Vagina (tissue), 2 donors: Measurements from ENCODE around the gene CHST1.

Experiments
- CTCF ChIP-seq, 3 experiments: fragments of 450-650 bp in 2 of 3; fragments of 200-600 bp in 1 of 3; sonication (generic) in 1 of 3; IDR thresholded peaks; one replicate each; pipeline ENCODE4 v1.5.1; 2017 to 2019; ENCODE audit warnings: antibody characterized with exemption in 3 of 3, mild to moderate bottlenecking in 2 of 3, moderate library complexity in 2 of 3
- POLR2A ChIP-seq, 2 donors: fragments of 450-650 bp; IDR thresholded peaks; one replicate each; pipeline ENCODE4 v1.6.1; 2017; ENCODE audit warnings: antibody characterized with exemption in 2 of 2, mild to moderate bottlenecking in 2 of 2, moderate library complexity in 2 of 2

- no peak for TF ChIP-seq POLR2A (IDR thresholded peaks at IDR 0.05)
- no peak for TF ChIP-seq CTCF (IDR thresholded peaks at IDR 0.05)
Measured at GRCh38 chr11:45670386-45671135, 5.1 kb upstream of the CHST1 start.
